Measurements from ENCODE around the gene TRPM5.

- TF ChIP-seq CTCF (IDR thresholded peaks at IDR 0.05) (no peak), POLR2A (IDR thresholded peaks at IDR 0.05) (no peak)
Observed at GRCh38 chr11:2434506-2435255, 9.6 kb downstream of the TRPM5 start.

All from esophagus squamous epithelium (tissue), 4 donors.